Cardiac muscle cell (in vitro differentiated cells and primary cell): ENCODE data around the gene MAML3. TPM values are rescaled to one million over a fixed set of nuclear protein-coding genes. Genes with fewer than 3 reads are reported as not detected.

Experiments
- DNase-seq, 2 donors: peaks; one replicate each; pipeline versions ENCODE4 v3.0.0 to v3.0.0-alpha.2; 2010 to 2017; ENCODE audit warnings: low read depth in 1 of 2, low spot score in 1 of 2
- H3K27ac ChIP-seq: fragments of 200-600 bp; sonication (generic); 2 replicates; pipeline ENCODE4 v1.5.1; 2016
- H3K27me3 ChIP-seq: fragments of 200-600 bp; sonication (generic); 2 replicates; pipeline ENCODE4 v1.6.0; 2016; ENCODE audit warnings: control low read depth
- H3K36me3 ChIP-seq: fragments of 200-600 bp; sonication (generic); 2 replicates; pipeline ENCODE4 v1.5.1; 2016; ENCODE audit warnings: control low read depth
- H3K4me1 ChIP-seq: fragments of 200-600 bp; sonication (generic); 2 replicates; pipeline ENCODE4 v1.8.1; 2017; ENCODE audit warnings: low read depth, mild to moderate bottlenecking, mixed run types
- H3K4me3 ChIP-seq: fragments of 200-600 bp; sonication (generic); 2 replicates; pipeline ENCODE4 v1.5.1; 2016; ENCODE audit warnings: mild to moderate bottlenecking
- H3K9me3 ChIP-seq: fragments of 200-600 bp; sonication (generic); 2 replicates; pipeline ENCODE4 v1.5.1; 2017; ENCODE audit warnings: low read depth, mild to moderate bottlenecking, control low read depth
- polyA plus RNA-seq: library from polyadenylated mRNA; unstranded; fragments of >200 nt; fragmentation: Nextera tagmentation; extraction: Ambion mirVana; gene quantifications from 2 replicates; pipeline ENCODE4 v1.2.1, GENCODE V29; 2016
- total RNA-seq: library from RNA; depleted of rRNA; stranded (reverse); fragments of >200 nt; gene quantifications from 2 replicates; pipeline ENCODE4 v1.2.3, GENCODE V29; 2016
- TF ChIP-seq, protein P1 (sequence below): IDR thresholded peaks from 2 replicates; pipeline ENCODE4 v1.5.1; 2012; ENCODE audit warnings: low read depth, mild to moderate bottlenecking, low read length

The MAML3 gene
- total and polyA plus RNA-seq, 2 experiments from 2014 or later: 7.8 to 22.8 TPM

- Histone ChIP-seq H3K4me1 (peaks cover 32% of the 10 kb centered on the region), H3K9me3 (no peaks in the 10 kb centered on the region), H3K4me3 (no peak overlapping the region), H3K36me3 (no peaks in the 10 kb centered on the region), H3K27me3 (no peaks in the 10 kb centered on the region), H3K27ac (no peak overlapping the region)
- TF ChIP-seq, protein P1, sequence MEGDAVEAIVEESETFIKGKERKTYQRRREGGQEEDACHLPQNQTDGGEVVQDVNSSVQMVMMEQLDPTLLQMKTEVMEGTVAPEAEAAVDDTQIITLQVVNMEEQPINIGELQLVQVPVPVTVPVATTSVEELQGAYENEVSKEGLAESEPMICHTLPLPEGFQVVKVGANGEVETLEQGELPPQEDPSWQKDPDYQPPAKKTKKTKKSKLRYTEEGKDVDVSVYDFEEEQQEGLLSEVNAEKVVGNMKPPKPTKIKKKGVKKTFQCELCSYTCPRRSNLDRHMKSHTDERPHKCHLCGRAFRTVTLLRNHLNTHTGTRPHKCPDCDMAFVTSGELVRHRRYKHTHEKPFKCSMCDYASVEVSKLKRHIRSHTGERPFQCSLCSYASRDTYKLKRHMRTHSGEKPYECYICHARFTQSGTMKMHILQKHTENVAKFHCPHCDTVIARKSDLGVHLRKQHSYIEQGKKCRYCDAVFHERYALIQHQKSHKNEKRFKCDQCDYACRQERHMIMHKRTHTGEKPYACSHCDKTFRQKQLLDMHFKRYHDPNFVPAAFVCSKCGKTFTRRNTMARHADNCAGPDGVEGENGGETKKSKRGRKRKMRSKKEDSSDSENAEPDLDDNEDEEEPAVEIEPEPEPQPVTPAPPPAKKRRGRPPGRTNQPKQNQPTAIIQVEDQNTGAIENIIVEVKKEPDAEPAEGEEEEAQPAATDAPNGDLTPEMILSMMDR: no peak
- no peak for DNase-seq
Measured at GRCh38 chr4:139968831-139969230, 185.2 kb downstream of the MAML3 start.

DNA sequence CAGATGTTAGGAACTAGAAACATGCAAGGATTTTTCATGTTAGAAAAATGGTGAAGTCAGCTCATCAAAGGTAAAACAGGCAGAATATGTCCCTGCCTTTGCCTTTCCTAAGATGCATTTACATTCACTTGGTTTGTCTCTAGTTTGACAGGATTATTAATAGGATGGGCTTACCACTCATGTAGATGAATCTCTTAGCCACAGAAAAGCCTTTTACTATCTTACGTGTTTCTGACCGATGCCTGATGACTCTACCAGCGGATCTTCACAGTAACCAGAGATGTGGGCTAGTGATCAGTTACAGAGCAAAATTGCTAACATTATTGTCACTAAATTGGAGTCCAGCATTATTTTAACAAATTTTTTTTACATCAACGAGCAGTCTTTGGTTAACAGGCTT lies 187.6 kb downstream of the MAML3 start:
- Histone ChIP-seq H3K27me3 (no peaks in the 10 kb centered on the region), H3K9me3 (no peaks in the 10 kb centered on the region), H3K27ac (no peak overlapping the region), H3K36me3 (no peaks in the 10 kb centered on the region), H3K4me1 (peaks cover 32% of the 10 kb centered on the region), H3K4me3 (no peak overlapping the region)
- DNase-seq: no peak
- TF ChIP-seq, protein P1: no peak

- Histone ChIP-seq H3K4me1 (peaks cover 32% of the 10 kb centered on the region), H3K36me3 (no peaks in the 10 kb centered on the region), H3K4me3 (no peak overlapping the region), H3K27me3 (no peaks in the 10 kb centered on the region), H3K9me3 (no peaks in the 10 kb centered on the region), H3K27ac (no peak overlapping the region)
- no peak for DNase-seq
- TF ChIP-seq, protein P1: no peak
Measured at GRCh38 chr4:139965789-139966188, 188.2 kb downstream of the MAML3 start.

DNA sequence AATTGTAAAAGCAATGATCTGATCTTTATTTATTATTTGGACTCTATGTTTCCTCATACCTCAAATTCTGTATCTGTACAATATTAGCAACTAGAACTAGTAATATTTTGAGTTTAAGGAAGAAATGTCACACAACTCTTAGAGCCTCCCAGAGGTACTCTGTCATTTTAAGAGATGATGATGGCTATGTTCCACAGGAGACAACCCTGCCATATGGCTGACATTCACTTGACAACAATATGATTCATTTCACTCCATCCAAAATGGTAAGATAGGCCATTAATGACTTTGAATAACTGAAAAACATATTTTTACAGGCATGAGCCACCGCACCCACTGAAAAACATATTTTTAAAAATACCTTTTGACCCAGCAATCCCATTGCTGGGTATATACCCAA lies 190.3 kb downstream of the MAML3 start:
- H3K9me3 ChIP-seq: no peaks in the 10 kb centered on the region
- TF ChIP-seq, protein P1: no peak
- no peak overlapping the region for H3K27ac ChIP-seq
- no peak overlapping the region for H3K4me3 ChIP-seq
- no peak for DNase-seq
- H3K27me3 ChIP-seq: no peaks in the 10 kb centered on the region
- H3K36me3 ChIP-seq: no peaks in the 10 kb centered on the region
- peaks cover 28% of the 10 kb centered on the region for H3K4me1 ChIP-seq

- H3K27me3 ChIP-seq: no peaks in the 10 kb centered on the region
- no peak overlapping the region for H3K27ac ChIP-seq
- no peaks in the 10 kb centered on the region for H3K36me3 ChIP-seq
- TF ChIP-seq, protein P1: no peak
- no peak overlapping the region for H3K4me3 ChIP-seq
- H3K9me3 ChIP-seq: no peaks in the 10 kb centered on the region
- no peak for DNase-seq
- H3K4me1 ChIP-seq: peaks cover 25% of the 10 kb centered on the region
Measured at GRCh38 chr4:139962130-139962684, 191.8 kb downstream of the MAML3 start.
